GM19324 (cell line): ENCODE measurements around the gene OR2D2.
"Not testable (repeated sequence)": the region's sequence is repeated elsewhere in the genome, so short reads cannot be mapped to it uniquely, and the experiment has no call there.

Experiments
- ATAC-seq: cut with Tn5 transposase; IDR thresholded peaks from one replicate; pipeline ENCODE4 v1.9.1; 2021; ENCODE audit warnings: mild to moderate bottlenecking, moderate library complexity; ENCODE audit not compliant: unreplicated experiment, low FRiP score

OR2D2 gene

DNA sequence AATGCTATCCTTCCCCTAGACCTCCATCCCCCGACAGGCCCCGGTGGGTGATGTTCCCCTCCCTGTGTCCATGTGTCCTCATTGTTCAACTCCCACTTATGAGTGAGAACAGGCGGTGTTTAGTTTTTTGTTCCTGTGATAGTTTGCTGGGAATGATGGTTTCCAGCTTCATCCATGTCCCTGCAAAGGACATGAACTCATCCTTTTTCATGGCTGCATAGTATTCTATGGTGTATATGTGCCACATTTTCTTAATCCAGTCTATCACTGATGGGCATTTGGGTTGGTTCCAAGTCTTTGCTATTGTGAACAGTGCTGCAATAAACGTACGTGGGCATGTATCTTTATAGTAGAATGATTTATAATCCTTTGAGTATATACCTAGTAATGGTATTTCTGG lies 4.6 kb downstream of the OR2D2 start:
- ATAC-seq, result not testable (repeated sequence)

DNA sequence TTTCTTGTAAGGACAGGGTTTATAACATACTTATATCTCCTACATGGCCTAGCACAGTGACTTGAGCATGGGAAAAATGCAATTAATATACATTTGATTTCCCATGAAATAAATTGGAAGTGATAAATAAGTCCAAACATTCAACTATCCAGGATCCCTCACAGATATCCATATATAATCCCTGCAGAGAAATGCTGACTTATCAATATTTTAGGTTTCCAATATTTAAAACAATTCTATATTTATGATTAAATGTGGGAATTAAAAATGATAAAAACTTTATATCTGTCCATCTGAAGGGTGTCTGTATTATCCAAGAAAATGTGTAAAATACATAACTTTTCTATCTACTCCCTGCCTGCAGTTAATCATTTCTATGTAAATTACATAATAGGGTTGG lies 9.5 kb downstream of the OR2D2 start:
- ATAC-seq, result no peak

DNA sequence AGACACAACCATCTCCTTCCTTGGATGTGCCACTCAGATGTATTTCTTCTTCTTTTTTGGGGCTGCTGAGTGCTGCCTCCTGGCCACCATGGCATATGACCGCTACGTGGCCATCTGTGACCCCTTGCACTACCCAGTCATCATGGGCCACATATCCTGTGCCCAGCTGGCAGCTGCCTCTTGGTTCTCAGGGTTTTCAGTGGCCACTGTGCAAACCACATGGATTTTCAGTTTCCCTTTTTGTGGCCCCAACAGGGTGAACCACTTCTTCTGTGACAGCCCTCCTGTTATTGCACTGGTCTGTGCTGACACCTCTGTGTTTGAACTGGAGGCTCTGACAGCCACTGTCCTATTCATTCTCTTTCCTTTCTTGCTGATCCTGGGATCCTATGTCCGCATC lies 15.4 kb downstream of the OR2D2 start:
- ATAC-seq, result no peak

DNA sequence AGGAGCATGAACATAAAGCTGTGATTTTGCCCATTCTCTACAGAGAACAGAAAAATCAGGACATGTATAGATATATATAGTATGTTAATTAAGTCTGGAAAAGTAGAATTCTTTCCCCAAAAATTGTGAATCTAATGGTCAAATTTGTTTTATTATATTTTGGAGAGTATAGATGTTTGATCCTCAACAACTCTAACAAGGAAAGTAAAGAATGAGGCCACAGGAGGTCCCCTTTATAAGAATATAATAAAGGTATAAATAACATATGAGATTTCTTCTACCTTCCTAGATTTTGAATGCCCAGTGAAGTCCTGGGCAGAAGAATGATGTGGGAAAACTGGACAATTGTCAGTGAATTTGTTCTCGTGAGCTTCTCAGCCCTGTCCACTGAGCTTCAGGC lies 16.0 kb downstream of the OR2D2 start, which contains the start of gene OR10A4:
Gene OR10A4 (plus strand): TSS at position 301 of the 400 bp plus-strand sequence. CDS start 23 bp downstream, at position 324.
- no peak for ATAC-seq

DNA sequence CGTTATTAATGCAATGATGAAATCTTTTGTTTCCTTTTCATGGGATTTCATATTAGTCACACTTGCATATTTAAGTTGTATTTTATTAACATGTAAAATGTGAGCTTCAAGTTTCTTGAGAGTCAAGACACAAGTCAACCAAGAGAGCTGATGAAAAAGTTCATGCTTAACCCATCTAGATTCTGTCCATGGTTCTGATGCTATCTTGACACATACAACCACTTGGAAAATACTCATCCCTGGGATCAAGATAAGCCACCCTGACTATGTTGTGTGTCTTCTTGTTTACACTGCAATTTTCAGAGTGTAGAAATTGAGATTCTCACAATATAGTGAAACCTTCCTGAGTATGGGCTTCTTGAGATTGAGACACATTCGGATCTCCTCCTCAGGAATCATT lies 16.5 kb downstream of the OR2D2 start:
- ATAC-seq, result no peak

DNA sequence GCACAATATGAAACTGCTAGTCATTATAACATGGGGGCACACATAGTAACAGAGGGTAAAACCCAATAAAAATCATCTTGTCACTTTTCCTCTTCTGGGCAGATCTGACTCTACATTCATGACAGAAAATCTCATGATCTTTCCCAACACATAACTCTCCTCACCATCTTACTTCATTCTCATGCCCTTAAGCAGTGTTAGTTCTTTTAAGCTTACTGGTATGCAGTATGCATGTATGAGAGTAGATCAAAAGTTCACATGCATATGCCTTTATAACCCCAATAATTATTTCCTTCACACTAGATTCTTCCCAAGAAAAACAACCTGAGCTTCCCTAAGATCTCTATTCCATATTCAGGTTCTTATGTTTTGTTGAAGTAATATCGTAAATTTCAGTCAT lies 21.0 kb downstream of the OR2D2 start:
- no peak for ATAC-seq

DNA sequence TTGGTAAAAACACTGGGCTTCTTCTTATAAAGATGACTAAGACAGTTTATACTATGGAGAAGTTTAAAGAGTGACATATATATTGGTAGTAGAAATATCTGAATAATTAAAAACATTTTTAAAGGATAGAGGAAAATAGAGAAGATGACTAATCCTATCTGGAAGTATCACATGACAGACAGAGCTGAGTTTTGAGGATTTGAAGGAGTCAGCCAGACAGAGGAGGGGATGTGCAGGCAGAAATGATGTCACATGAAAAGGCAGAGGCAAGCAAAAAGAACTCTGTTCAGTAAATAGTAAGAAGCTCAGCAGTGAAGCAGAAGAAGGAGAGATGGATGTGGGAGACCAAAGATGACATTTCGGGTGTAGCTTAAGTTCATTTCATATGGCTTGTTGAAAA lies 27.9 kb downstream of the OR2D2 start:
- ATAC-seq, result no peak

DNA sequence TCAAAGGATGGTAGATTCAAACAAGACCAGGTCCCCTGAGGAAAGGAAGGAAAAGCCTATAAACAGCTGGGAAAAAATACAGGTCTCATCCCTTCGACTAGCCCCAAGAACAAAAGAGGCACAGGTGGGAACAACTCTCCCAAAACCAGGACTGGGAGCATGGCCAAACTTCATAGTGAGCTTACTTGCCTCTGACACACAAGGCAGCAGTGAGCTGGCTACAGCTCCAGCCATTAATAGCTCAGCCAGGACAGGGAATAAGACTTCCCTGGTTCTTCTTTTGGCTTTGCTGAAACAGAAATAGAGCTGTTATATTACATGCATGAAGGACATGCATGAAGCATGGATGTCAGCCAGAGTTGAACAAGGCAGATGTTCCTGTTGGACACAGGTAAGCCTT lies 29.3 kb downstream of the OR2D2 start, which contains the start of gene OR10A2:
Gene OR10A2 (plus strand): TSS at position 97 of the 400 bp plus-strand sequence. CDS start 6,698 bp downstream, outside the sequence.
- ATAC-seq, result no peak

DNA sequence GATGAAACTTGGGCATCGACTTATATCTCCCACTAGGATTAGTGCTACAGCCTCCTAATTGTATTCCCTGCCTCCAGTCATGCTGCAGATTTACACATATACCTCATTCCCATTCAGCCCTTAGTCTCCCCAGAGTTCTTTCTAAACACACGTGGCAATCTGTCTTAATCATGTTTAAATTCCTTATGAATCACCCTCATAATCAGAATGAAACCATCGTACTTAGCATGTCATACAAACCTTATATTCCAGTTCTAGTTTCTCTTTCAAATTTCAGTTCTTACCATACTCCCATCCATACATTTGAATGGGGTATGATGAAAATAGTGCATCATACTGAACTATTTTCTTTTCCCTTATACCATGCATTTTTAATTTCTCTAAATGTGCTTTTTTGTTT lies 35.4 kb downstream of the OR2D2 start:
- no peak for ATAC-seq

DNA sequence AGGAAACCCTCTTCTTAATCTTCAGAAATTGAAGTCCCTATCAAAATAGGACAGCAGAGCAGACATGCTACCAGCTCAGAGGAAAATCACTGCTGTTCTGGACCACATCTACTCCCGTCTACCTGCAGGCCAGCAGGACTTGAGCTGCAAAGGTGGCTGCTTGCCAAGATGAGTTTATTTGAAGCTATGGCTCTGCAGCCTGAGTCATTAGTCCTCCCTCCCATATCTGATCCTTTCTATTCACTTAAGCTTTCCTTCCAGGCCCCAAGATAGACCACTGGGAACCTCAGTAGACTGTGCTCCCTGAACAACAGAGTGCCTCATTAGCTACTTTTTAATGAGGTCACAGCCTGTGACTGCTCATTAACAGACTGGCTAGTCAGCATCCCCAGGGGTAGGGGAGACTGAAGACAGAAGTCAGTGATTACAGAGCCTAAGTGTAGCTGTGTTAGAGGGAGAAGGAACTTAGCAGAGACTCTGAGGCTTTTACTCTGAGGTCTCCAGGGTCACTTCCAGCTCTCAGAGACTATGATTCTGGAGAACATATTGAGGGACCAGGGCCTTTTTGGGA lies 36.2 kb downstream of the OR2D2 start:
- ATAC-seq, result no peak

DNA sequence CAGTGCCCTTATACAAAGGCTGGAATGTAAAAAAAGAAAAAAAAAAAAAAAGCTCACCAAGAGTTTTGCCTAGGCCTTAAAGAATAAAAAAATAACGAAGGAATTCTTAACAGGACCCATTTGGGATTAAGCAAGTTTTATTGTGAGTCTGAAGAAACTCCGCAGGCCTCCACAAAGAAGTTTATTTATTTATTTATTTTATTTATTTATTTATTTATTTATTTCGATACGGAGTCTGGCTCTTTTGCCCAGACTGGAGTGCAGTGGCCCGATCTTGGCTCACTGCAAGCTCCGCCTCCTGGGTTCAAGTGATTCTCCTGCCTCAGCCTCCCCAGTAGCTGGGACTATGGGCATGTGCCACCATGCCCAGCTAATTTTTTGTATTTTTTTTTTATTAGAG lies 37.5 kb downstream of the OR2D2 start:
- ATAC-seq, result not testable (repeated sequence)

DNA sequence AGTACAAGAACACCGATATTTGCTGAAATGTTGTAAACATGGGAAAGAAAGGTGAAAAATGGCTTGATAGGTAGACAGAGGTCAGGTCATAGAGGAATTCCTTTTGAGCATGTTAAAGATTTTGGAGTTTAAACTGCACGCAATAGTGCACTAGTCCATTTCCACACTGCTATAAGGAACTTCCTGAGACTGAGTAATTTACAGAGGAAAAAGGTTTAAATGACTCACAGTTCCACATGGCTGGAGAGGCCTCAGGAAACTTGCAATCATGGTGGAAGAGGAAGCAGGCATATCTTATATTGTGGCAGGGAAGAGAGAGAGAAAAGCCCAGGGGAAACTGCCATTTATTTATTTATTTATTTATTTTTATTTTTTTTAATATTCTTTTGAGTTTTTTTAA lies 41.8 kb downstream of the OR2D2 start:
- ATAC-seq, result no peak

DNA sequence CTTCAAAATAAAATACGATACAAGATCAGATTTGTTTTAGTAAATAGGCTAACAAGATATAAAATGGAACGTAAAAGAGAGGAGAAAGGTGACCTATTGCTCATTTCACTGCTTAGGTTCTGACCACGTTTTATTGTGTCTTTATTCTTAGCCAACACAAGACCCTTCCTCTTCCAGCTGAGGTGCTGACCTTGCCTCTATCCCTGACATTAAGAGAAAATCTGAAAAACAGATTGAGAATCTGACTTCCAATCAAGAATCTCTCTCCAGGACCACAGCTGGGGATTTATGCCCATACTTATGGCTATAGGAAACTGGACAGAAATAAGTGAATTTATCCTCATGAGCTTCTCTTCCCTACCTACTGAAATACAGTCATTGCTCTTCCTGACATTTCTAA lies 46.9 kb downstream of the OR2D2 start, which contains the start of gene OR10A5:
Gene OR10A5 (plus strand): TSS at position 301 of the 400 bp plus-strand sequence. CDS start 0 bp downstream, at position 301.
- ATAC-seq, result no peak

DNA sequence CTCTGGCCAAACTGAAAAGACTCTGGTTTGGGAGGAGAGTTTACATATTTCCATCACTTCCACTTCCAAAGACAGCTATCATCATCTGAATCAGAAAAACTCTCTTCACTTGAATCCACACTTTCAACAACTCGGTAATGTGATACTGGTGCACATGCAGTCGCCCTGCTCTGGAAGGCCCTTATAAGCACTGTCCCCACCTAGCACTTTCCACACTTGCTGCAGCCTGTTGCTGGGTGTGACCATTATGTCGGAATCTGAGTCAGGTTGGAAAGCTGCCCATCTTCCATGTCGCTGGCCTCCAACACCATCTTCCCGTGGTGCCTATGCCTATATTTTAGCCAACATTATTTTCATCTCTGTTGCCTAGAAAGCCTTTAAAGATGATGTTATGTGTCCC lies 47.9 kb downstream of the OR2D2 start:
- no peak for ATAC-seq

DNA sequence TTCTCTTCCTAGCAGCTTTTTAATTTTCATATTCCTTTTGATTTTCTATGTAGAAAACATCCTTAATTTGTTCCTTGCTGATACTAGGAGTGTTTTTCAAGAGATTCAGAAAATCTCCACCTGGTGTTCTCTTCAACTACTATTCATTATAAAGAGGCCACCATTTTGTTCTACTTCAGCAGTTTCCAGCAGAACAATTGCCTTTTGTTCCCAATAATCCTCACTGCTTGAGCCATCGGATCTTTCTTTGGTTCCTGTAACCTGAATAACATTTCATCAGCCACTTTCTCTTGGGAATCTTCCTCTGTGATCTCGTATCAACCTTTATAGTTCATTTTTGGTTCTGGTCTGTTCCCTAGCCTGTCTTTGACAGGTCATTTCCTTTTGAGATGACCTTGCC lies 48.6 kb downstream of the OR2D2 start:
- ATAC-seq, result no peak

DNA sequence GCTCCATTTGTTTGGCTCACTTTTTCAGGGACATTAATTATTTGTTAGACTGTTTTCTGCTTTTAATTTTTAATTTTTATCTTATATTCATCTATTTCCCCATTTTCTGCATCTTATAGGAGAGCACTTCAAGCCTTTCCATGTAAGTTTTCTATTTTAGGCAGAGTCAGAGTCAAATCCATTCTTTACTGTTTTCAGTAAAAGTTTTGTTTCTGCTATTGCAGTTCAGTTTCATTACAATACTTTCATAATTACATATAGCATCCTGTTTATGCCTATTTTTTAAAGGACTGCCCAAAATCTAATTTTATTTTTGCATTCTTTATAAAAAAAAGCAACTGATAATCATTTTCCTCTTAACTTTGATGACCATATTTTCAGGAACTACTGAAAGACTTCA lies 50.6 kb downstream of the OR2D2 start:
- no peak for ATAC-seq
